GM12801 (cell line): Measurements from ENCODE around the gene GYS2.

Experiments
- CTCF ChIP-seq: IDR thresholded peaks from one replicate; pipeline ENCODE4 v1.5.1; 2011; ENCODE audit warnings: control low read depth; ENCODE audit not compliant: insufficient read length; ENCODE audit errors: extremely low read depth

Gene GYS2

GRCh38 chr12:21643758-21644157 is 39.1 kb upstream of the GYS2 start:
- no peak for TF ChIP-seq CTCF

- no peak for TF ChIP-seq CTCF
Observed at GRCh38 chr12:21642707-21643389, 38.2 kb upstream of the GYS2 start.

GRCh38 chr12:21638054-21638891 is 33.6 kb upstream of the GYS2 start:
- no peak for TF ChIP-seq CTCF

- TF ChIP-seq CTCF, result no peak
Observed at GRCh38 chr12:21634245-21634644, 29.6 kb upstream of the GYS2 start.

GRCh38 chr12:21631367-21631766 is 26.7 kb upstream of the GYS2 start:
- TF ChIP-seq CTCF, result no peak

GRCh38 chr12:21627924-21628323 is 23.3 kb upstream of the GYS2 start:
- no peak for TF ChIP-seq CTCF

- TF ChIP-seq CTCF, result no peak
Observed at GRCh38 chr12:21618566-21618965, 13.9 kb upstream of the GYS2 start.
